SK-N-SH (cell line): ENCODE measurements around the gene ZNF138.
"Not testable (repeated sequence)": the region's sequence is repeated elsewhere in the genome, so short reads cannot be mapped to it uniquely, and the experiment has no call there.

ENCODE experiments used
- EZH2phosphoT487 ChIP-seq: fragments of 200-600 bp; sonication (generic); IDR thresholded peaks from 2 replicates; pipeline ENCODE4 v1.6.1; 2017; ENCODE audit warnings: low read depth, mixed run types, mild to moderate bottlenecking, antibody characterized with exemption, moderate library complexity, borderline replicate concordance
- FOSL2 ChIP-seq: IDR thresholded peaks from 2 replicates; pipeline ENCODE4 v1.4.0; 2012; ENCODE audit warnings: low read depth, mild to moderate bottlenecking, moderate library complexity, borderline replicate concordance
- NFIC ChIP-seq: IDR thresholded peaks from 2 replicates; pipeline ENCODE4 v1.4.0; 2012; ENCODE audit warnings: borderline replicate concordance
- RAD21 ChIP-seq: IDR thresholded peaks from 2 replicates; pipeline ENCODE4 v1.6.1; 2012; ENCODE audit warnings: mild to moderate bottlenecking, low read length
- SMC3 ChIP-seq: IDR thresholded peaks from 2 replicates; pipeline ENCODE4 v1.6.1; 2012; ENCODE audit warnings: low read depth, low read length, improper control_type of control experiment
- TF ChIP-seq, protein P1 (sequence below): IDR thresholded peaks from 2 replicates; pipeline ENCODE4; 2012
- TF ChIP-seq, protein P2 (sequence below): fragments of 200-600 bp; sonication (generic); IDR thresholded peaks from 2 replicates; pipeline ENCODE4 v1.6.1; 2017; ENCODE audit warnings: antibody characterized with exemption, mild to moderate bottlenecking, moderate library complexity

DNA sequence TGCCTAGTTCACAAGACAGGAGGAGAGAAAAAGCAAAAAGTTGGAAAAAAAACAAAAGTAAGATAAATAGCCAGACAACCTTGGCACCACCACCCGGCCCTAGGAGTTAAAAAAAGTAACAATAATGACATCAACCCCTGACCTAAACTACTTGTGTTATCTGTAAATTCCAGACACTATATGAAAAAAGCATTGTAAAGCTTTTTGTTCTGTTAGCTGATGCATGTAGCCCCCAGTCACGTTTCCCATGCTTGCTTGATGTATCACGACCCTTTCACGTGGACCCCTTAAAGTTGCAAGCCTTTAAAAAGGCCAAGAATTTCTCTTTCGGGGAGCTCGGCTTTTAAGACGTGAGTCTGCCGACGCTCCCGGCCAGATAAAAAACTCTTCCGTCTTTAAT is 5.0 kb upstream of the ZNF138 start:
- TF ChIP-seq SMC3, RAD21, EZH2phosphoT487, NFIC, FOSL2: not testable (repeated sequence)
- TF ChIP-seq, protein P1, sequence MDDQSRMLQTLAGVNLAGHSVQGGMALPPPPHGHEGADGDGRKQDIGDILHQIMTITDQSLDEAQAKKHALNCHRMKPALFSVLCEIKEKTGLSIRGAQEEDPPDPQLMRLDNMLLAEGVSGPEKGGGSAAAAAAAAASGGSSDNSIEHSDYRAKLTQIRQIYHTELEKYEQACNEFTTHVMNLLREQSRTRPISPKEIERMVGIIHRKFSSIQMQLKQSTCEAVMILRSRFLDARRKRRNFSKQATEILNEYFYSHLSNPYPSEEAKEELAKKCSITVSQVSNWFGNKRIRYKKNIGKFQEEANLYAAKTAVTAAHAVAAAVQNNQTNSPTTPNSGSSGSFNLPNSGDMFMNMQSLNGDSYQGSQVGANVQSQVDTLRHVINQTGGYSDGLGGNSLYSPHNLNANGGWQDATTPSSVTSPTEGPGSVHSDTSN: not testable (repeated sequence)
- TF ChIP-seq, protein P2, sequence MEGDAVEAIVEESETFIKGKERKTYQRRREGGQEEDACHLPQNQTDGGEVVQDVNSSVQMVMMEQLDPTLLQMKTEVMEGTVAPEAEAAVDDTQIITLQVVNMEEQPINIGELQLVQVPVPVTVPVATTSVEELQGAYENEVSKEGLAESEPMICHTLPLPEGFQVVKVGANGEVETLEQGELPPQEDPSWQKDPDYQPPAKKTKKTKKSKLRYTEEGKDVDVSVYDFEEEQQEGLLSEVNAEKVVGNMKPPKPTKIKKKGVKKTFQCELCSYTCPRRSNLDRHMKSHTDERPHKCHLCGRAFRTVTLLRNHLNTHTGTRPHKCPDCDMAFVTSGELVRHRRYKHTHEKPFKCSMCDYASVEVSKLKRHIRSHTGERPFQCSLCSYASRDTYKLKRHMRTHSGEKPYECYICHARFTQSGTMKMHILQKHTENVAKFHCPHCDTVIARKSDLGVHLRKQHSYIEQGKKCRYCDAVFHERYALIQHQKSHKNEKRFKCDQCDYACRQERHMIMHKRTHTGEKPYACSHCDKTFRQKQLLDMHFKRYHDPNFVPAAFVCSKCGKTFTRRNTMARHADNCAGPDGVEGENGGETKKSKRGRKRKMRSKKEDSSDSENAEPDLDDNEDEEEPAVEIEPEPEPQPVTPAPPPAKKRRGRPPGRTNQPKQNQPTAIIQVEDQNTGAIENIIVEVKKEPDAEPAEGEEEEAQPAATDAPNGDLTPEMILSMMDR: not testable (repeated sequence)
